Neural cell (in vitro differentiated cells): ENCODE data around the gene ROBO1.

ENCODE experiments used
- CTCF ChIP-seq: fragments of 450-650 bp; IDR thresholded peaks from 2 replicates; pipeline ENCODE4 v1.5.1; 2014; ENCODE audit warnings: antibody characterized with exemption, mild to moderate bottlenecking, moderate library complexity; ENCODE audit not compliant: poor library complexity, severe bottlenecking
- EZH2 ChIP-seq: fragments of 200-600, 300-800 bp; shearing (Covaris generic), sonication (generic); IDR thresholded peaks from 2 replicates; pipeline ENCODE4 v1.6.1; 2014; ENCODE audit warnings: antibody characterized with exemption, low read length, borderline replicate concordance, mild to moderate bottlenecking; ENCODE audit not compliant: insufficient read depth, poor library complexity, severe bottlenecking
- REST ChIP-seq: IDR thresholded peaks from 2 replicates; pipeline ENCODE4 v1.6.1; 2012; ENCODE audit warnings: borderline replicate concordance
- SMC3 ChIP-seq: fragments of 450-650 bp; conservative IDR thresholded peaks from 2 replicates; pipeline ENCODE4 v1.6.1; 2014; ENCODE audit warnings: antibody characterized with exemption, mild to moderate bottlenecking, moderate library complexity; ENCODE audit not compliant: poor library complexity
- TAF1 ChIP-seq: IDR thresholded peaks from 2 replicates; pipeline ENCODE4 v1.6.1; 2012; ENCODE audit warnings: low read depth

- TF ChIP-seq CTCF (no peak), EZH2 (no peak), TAF1 (no peak), REST (no peak), SMC3 (no peak)
Measured at GRCh38 chr3:79178471-79179180, 589.2 kb downstream of the ROBO1 start.
